ENCODE measurements around the gene SLC35B2.

DNA sequence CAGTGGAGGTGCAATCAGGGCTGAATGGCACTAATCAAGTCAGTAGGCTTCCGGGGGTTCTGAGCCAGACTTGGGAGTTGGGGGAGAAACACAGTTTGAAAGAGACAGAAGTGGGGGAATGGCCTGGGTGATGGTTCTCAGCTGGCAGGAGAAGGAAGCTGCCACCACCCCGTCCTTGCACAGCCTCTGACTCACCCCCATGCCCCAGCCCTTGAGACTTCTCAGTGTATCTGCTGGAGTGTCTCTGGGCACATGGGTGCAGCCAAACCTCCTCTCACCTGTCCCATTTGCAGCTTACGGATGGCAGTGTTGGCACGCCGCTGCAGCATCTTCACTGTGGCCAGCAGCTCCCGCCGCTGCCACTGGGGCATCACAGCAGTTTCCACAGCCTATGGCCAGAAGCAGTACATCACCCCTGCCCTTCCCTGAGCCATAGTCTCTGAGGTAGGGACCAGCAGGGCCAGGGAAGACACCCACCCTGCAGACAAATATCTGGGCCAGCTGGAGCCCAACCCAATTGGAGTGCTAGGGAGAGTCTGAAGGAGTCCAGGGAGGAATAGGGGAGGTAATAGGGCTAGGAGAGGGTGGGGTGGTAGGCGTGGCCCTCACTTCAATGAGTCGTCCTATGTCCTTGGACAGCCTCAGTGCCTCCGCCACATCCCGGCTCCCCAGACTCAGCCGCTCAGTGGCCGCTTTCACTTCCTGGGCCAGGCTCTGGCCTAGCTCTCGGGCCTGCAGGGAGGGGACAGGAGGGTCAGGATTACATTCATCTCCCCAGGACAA, 44.6 kb upstream of the SLC35B2 start:
- no peak for TF ChIP-seq EZH2 (IDR thresholded peaks at IDR 0.05; ENCODE audit: insufficient read depth, poor library complexity, severe bottlenecking)
- TF ChIP-seq EZH2phosphoT487 (IDR thresholded peaks at IDR 0.05; ENCODE audit: insufficient read depth, low read depth), result no peak
